Activated CD8-positive, alpha-beta T cell treated with anti-CD3 and anti-CD28 coated beads for 36 hours (primary cell): ENCODE data around the gene RAB1B. TPM values are rescaled to one million over a fixed set of nuclear protein-coding genes. Genes with fewer than 3 reads are reported as not detected.
"Not testable (repeated sequence)": the region's sequence is repeated elsewhere in the genome, so short reads cannot be mapped to it uniquely, and the experiment has no call there.

ENCODE experiments used
- ATAC-seq: fragments of 200-7000 bp; cut with Tn5 transposase; one replicate; pipeline ENCODE4 v1.10.0; 2021; ENCODE audit warnings: mild to moderate bottlenecking, moderate library complexity
- CTCF ChIA-PET: fragments of 350-600 bp; sonication (Branson Sonifier 250); formaldehyde crosslinking; loops from one replicate; lab custom pipeline; 2021; ENCODE audit warnings: antibody characterized with exemption; lab: Charles Lee
- POLR2A ChIA-PET: fragments of 350-600 bp; sonication (Branson Sonifier 250); formaldehyde crosslinking; loops from one replicate; lab custom pipeline; 2021; ENCODE audit warnings: antibody characterized with exemption; lab: Charles Lee
- DNase-seq: peaks from one replicate; pipeline ENCODE4 v3.0.0-alpha.2; 2020
- H3K27ac Mint-ChIP-seq: one replicate; pipeline ENCODE4 v1.8.0; 2021; ENCODE audit warnings: mild to moderate bottlenecking, mixed read lengths
- H3K27me3 Mint-ChIP-seq: one replicate; pipeline ENCODE4 v1.8.0; 2021; ENCODE audit warnings: mixed read lengths
- H3K36me3 Mint-ChIP-seq: one replicate; pipeline ENCODE4 v1.8.0; 2021; ENCODE audit warnings: low read depth, mixed read lengths
- H3K4me1 Mint-ChIP-seq: one replicate; pipeline ENCODE4 v1.8.0; 2021; ENCODE audit warnings: low read depth, mixed read lengths
- H3K4me3 Mint-ChIP-seq: one replicate; pipeline ENCODE4 v1.8.0; 2021; ENCODE audit warnings: mild to moderate bottlenecking, moderate library complexity, mixed read lengths
- H3K9me3 Mint-ChIP-seq: one replicate; pipeline ENCODE4 v1.8.0; 2021; ENCODE audit warnings: mixed read lengths
- CTCF ChIP-seq: fragments of 200-600 bp; IDR thresholded peaks from one replicate; pipeline ENCODE4 v1.8.0; 2022; ENCODE audit warnings: antibody characterized with exemption, mild to moderate bottlenecking
- intact Hi-C: fragments of 100-400 bp; cut with micrococcal nuclease; formaldehyde crosslinking; loops from one replicate; pipeline ENCODE4 v1.10.0; 2022
- total RNA-seq, 2 experiments: library from RNA; stranded (reverse); gene quantifications; one replicate each; pipeline ENCODE4 v1.2.3, GENCODE V29; 2021

RAB1B gene
- total RNA-seq, 2 experiments from 2014 or later: 97.9 to 98.2 TPM

GRCh38 chr11:66248903-66249302, 19.5 kb upstream of the RAB1B start:
- H3K4me1 Mint-ChIP-seq: peaks cover 3% of the 10 kb centered on the region
- DNase-seq (no peak), ATAC-seq (no peak)
- no peak for TF ChIP-seq CTCF
- H3K36me3 Mint-ChIP-seq: no peaks in the 10 kb centered on the region
- no peak overlapping the region for H3K4me3 Mint-ChIP-seq
- H3K27ac Mint-ChIP-seq: no peak overlapping the region
- H3K27me3 Mint-ChIP-seq: no peaks in the 10 kb centered on the region
- ChIA-PET POLR2A (no interaction called here), CTCF (no interaction called here)
- intact Hi-C loops: no loop called here
- no peaks in the 10 kb centered on the region for H3K9me3 Mint-ChIP-seq

DNA sequence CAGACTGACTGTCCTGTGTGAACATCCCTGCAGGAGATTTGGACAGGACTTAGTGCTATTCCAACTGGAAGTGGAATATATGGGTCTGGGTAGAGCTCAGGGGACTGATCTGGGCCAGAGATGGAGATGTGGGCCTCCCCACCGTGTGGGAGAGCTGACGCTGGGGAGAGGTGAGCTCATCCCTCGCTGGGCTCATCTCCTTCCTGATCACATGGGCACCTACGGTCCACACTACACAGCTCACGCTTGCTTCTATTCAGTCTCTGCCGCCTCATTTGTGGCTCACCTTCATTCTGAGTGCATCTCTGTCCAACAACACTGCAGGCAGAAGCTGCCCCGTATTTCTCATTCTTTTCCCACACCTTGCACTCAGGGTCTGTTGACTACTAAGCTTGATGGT, 16.6 kb upstream of the RAB1B start:
- POLR2A ChIA-PET: interaction anchor here (0.7 to 1.1 kb wide), 2 partner anchors 16 to 34 kb away, joined by 3 to 4 read pairs; no protein-coding TSS in a partner anchor
- ATAC-seq (no peak), DNase-seq (no peak)
- CTCF ChIA-PET: interaction anchor here (0.8 to 1.1 kb wide), 2 partner anchors 30 to 207 kb away, joined by 3 read pairs; no protein-coding TSS in a partner anchor
- Mint-ChIP-seq H3K27ac (peak overlapping the region; percentile 14), H3K4me3 (no peak overlapping the region), H3K9me3 (no peaks in the 10 kb centered on the region), H3K36me3 (no peaks in the 10 kb centered on the region), H3K4me1 (peaks cover 8% of the 10 kb centered on the region), H3K27me3 (no peaks in the 10 kb centered on the region)
- intact Hi-C loops: no loop called here
- TF ChIP-seq CTCF: no peak

DNA sequence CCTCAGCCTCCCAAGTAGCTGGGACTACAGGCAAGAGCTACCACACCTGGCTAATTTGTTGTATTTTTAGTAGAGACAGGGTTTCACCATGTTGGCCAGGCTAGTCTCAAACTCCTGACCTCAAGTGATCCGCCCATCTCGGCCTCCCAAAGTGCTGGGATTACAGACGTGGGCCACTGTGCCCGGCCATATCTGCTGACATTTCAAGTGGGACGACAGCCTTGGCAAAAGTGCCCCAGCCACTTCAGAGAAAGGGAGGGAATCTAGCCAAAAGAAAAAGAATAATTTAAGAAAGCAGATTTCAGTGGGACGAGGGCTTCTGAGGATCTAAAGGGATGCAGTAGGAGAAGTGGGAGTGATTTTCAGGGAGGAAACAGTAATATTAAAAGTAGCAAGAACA, 15.4 kb upstream of the RAB1B start:
- H3K36me3 Mint-ChIP-seq, POLR2A ChIA-PET, DNase-seq, H3K9me3 Mint-ChIP-seq, H3K27me3 Mint-ChIP-seq, CTCF ChIA-PET, H3K4me3 Mint-ChIP-seq, H3K4me1 Mint-ChIP-seq, ATAC-seq, intact Hi-C loops: not testable (repeated sequence)
- H3K27ac Mint-ChIP-seq: peak overlapping the region; percentile 47

DNA sequence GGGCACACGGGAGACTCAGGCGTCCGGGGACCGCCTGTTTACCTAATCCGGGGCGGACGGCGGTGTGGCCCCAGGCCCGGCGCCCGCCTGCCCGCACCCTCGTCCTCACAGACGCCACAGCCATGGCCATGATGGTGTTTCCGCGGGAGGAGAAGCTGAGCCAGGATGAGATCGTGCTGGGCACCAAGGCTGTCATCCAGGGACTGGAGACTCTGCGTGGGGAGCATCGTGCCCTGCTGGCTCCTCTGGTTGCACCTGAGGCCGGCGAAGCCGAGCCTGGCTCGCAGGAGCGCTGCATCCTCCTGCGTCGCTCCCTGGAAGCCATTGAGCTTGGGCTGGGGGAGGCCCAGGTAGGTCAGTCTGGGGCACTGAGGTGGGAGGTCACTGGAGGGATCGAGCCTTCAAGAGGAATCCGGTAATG, 10.0 kb upstream of the RAB1B start:
- intact Hi-C loops: no loop called here
- DNase-seq (no peak), ATAC-seq (no peak)
- Mint-ChIP-seq H3K4me1 (peaks cover 24% of the 10 kb centered on the region), H3K36me3 (peaks cover 20% of the 10 kb centered on the region), H3K27ac (peak overlapping the region; percentile 82), H3K4me3 (peak overlapping the region; percentile 95), H3K27me3 (no peaks in the 10 kb centered on the region), H3K9me3 (no peaks in the 10 kb centered on the region)
- peak; percentile 29 for TF ChIP-seq CTCF
- ChIA-PET POLR2A (interaction anchor here (0.5 to 1.5 kb wide), 7 partner anchors 8 to 245 kb away, joined by 3 to 10 read pairs (median 4); partner anchors contain the start of gene RAB1B), CTCF (interaction anchor here (0.8 to 1.6 kb wide), 8 partner anchors 8 to 206 kb away, joined by 3 to 9 read pairs (median 3); no protein-coding TSS in a partner anchor)

DNA sequence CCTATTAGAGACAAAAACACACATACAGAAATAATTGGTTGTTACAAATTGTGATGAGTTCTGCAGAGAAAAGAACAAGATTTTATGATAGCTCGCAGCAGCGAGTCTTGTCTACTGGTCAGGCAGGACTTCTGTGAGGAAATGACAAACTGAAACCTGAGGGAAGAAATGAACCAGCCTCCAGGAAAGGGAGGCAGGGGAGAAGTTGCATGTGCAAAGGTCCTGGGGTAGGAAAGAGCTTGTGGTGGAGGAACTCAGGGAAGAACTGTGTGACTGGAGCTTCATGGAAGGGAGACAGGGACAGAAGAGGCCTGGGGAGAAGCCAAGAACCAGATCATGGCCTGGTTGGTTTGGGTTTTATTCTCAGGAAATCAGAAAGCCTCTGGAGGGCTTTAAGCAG, 9.2 kb upstream of the RAB1B start:
- CTCF ChIA-PET: interaction anchor here (1.0 to 1.6 kb wide), 5 partner anchors 7 to 207 kb away, joined by 3 to 9 read pairs (median 4); no protein-coding TSS in a partner anchor
- POLR2A ChIA-PET: interaction anchor here (0.5 to 1.6 kb wide), 6 partner anchors 9 to 246 kb away, joined by 3 to 10 read pairs (median 5); partner anchors contain the start of gene RAB1B
- intact Hi-C loops: no loop called here
- no peak overlapping the region for H3K27ac Mint-ChIP-seq
- peak overlapping the region; percentile 95 for H3K4me3 Mint-ChIP-seq
- H3K9me3 Mint-ChIP-seq: no peaks in the 10 kb centered on the region
- no peak for DNase-seq
- ATAC-seq: no peak
- H3K27me3 Mint-ChIP-seq: no peaks in the 10 kb centered on the region
- H3K36me3 Mint-ChIP-seq: peaks cover 23% of the 10 kb centered on the region
- H3K4me1 Mint-ChIP-seq: peaks cover 24% of the 10 kb centered on the region
- TF ChIP-seq CTCF: no peak
